Endothelial cell of umbilical vein (primary cell): ENCODE results near the gene SLC23A2. TPM values are rescaled to one million over a fixed set of nuclear protein-coding genes. Genes with fewer than 3 reads are reported as not detected.

Source experiments
- BruUV-seq: library from RNA; stranded (reverse); fragments of 400-500 nt; replicated peaks from 2 replicates; lab custom pipeline; 2021; lab: Mats Ljungman, UMichigan
- CTCF ChIA-PET: fragments of 300-600, 350-600 bp; sonication (Branson Sonifier 250); formaldehyde crosslinking; loops from one replicate; lab custom pipeline; 2021; ENCODE audit warnings: antibody characterized with exemption, inconsistent platforms; lab: Charles Lee
- POLR2A ChIA-PET: fragments of 300-600, 350-600 bp; sonication (Branson Sonifier 250); formaldehyde crosslinking; loops from one replicate; lab custom pipeline; 2021; ENCODE audit warnings: antibody characterized with exemption, inconsistent platforms; lab: Charles Lee
- DNase-seq: peaks from one replicate; pipeline ENCODE4 v3.0.0-alpha.2; 2011; ENCODE audit warnings: low read depth, low spot score
- FAIRE-seq: peaks from 2 replicates; lab custom pipeline; 2011; peaks lifted over from hg19 to GRCh38; lab: Jason Lieb, UNC
- H2AFZ ChIP-seq: 2 replicates; pipeline ENCODE4 v1.6.0; 2012; ENCODE audit warnings: low read depth, low read length, control low read depth, inconsistent platforms
- H3K27ac ChIP-seq: 2 replicates; pipeline ENCODE4 v1.5.1; 2011; ENCODE audit warnings: low read depth, mild to moderate bottlenecking, control low read depth, low read length, moderate library complexity; ENCODE audit not compliant: insufficient read depth
- H3K27me3 ChIP-seq, 2 experiments: 2 replicates each; pipeline versions ENCODE4 v1.6.0 to v1.6.1; 2011; ENCODE audit warnings: low read length in 2 of 2, mixed read lengths in 1 of 2; ENCODE audit not compliant: control insufficient read depth in 2 of 2, insufficient read depth in 2 of 2
- H3K36me3 ChIP-seq, 2 experiments: 2 replicates in 1 of 2; 3 replicates in 1 of 2; pipeline ENCODE4 v1.5.1; 2011; ENCODE audit warnings: low read length in 2 of 2, mild to moderate bottlenecking in 1 of 2, moderate library complexity in 1 of 2; ENCODE audit not compliant: control insufficient read depth in 2 of 2, insufficient read depth in 2 of 2; ENCODE audit errors: extremely low read depth in 1 of 2
- H3K4me1 ChIP-seq: 3 replicates; pipeline ENCODE4 v1.5.1; 2011; ENCODE audit warnings: mild to moderate bottlenecking, low read length; ENCODE audit not compliant: control insufficient read depth, insufficient read depth; ENCODE audit errors: extremely low read depth
- H3K4me2 ChIP-seq: 2 replicates; pipeline ENCODE4 v1.6.1; 2011; ENCODE audit warnings: low read length, control low read depth, mixed read lengths; ENCODE audit not compliant: insufficient read depth
- H3K4me3 ChIP-seq, 3 experiments: fragments of 200-600 bp in 1 of 3; sonication (generic), shearing (Covaris generic) in 1 of 3; replicated peaks in 1 of 3; 2 replicates each; pipeline ENCODE4 v1.5.1; 2011 to 2016; ENCODE audit warnings: control low read depth in 3 of 3, low read length in 3 of 3, mild to moderate bottlenecking in 2 of 3, inconsistent platforms in 1 of 3, low read depth in 1 of 3, moderate library complexity in 1 of 3; ENCODE audit not compliant: insufficient read depth in 1 of 3
- H3K79me2 ChIP-seq: 2 replicates; pipeline ENCODE4 v1.6.0; 2012; ENCODE audit warnings: low read length, inconsistent platforms; ENCODE audit not compliant: control insufficient read depth, insufficient read depth
- H3K9ac ChIP-seq: replicated peaks from 2 replicates; pipeline ENCODE3; 2011; ENCODE audit warnings: low read length, control low read depth; ENCODE audit not compliant: insufficient read depth; ENCODE audit errors: extremely low read depth
- H3K9me1 ChIP-seq: replicated peaks from 3 replicates; pipeline ENCODE4 v1.6.0; 2011; ENCODE audit warnings: mild to moderate bottlenecking, low read length; ENCODE audit not compliant: control insufficient read depth, insufficient read depth; ENCODE audit errors: extremely low read depth
- H3K9me3 ChIP-seq: replicated peaks from 2 replicates; pipeline ENCODE4 v1.5.1; 2012; ENCODE audit warnings: low read length, inconsistent platforms; ENCODE audit not compliant: control insufficient read depth, insufficient read depth
- H4K20me1 ChIP-seq: replicated peaks from 2 replicates; pipeline ENCODE3; 2011; ENCODE audit warnings: mild to moderate bottlenecking, low read length; ENCODE audit not compliant: control insufficient read depth, insufficient read depth; ENCODE audit errors: extremely low read depth
- CTCF ChIP-seq, 2 donors: IDR thresholded peaks; 1 replicate in 1 of 2; 2 replicates in 1 of 2; pipeline ENCODE4 v1.5.1; 2011; ENCODE audit warnings: low read length in 2 of 2, mild to moderate bottlenecking in 2 of 2, moderate library complexity in 2 of 2, control low read depth in 1 of 2, inconsistent platforms in 1 of 2, low read depth in 1 of 2; ENCODE audit not compliant: insufficient read depth in 1 of 2; ENCODE audit errors: extremely low read depth in 1 of 2
- EZH2 ChIP-seq: IDR thresholded peaks from 2 replicates; pipeline ENCODE4 v1.6.1; 2012; ENCODE audit warnings: borderline replicate concordance, low read depth, mild to moderate bottlenecking, moderate library complexity, low read length, inconsistent platforms; ENCODE audit not compliant: severe bottlenecking
- FOS ChIP-seq: IDR thresholded peaks from 2 replicates; pipeline ENCODE4 v1.6.1; 2011; ENCODE audit warnings: mild to moderate bottlenecking, low read length, moderate library complexity, borderline replicate concordance; ENCODE audit not compliant: insufficient read depth
- GATA2 ChIP-seq: IDR thresholded peaks from 2 replicates; pipeline ENCODE4 v1.7.0; 2011; ENCODE audit warnings: low read depth, mild to moderate bottlenecking, moderate library complexity, mixed read lengths, low read length; ENCODE audit not compliant: insufficient read length, insufficient read depth
- JUN ChIP-seq: IDR thresholded peaks from 2 replicates; pipeline ENCODE4 v1.6.1; 2011; ENCODE audit warnings: borderline replicate concordance, low read depth; ENCODE audit not compliant: insufficient read length, insufficient read depth
- MAX ChIP-seq: IDR thresholded peaks from 2 replicates; pipeline ENCODE4 v1.6.1; 2011; ENCODE audit not compliant: insufficient read depth, insufficient read length
- MYC ChIP-seq: IDR thresholded peaks from one replicate; pipeline ENCODE4 v1.6.1; 2011; ENCODE audit warnings: mild to moderate bottlenecking, low read depth, low read length
- POLR2A ChIP-seq: IDR thresholded peaks from 2 replicates; pipeline ENCODE4 v1.6.1; 2012; ENCODE audit warnings: low read depth, mild to moderate bottlenecking, control low read depth, low read length
- POLR2AphosphoS5 ChIP-seq: IDR thresholded peaks from 2 replicates; pipeline ENCODE4 v1.6.1; 2012; ENCODE audit warnings: low read depth, mild to moderate bottlenecking, control low read depth, low read length, moderate library complexity; ENCODE audit not compliant: insufficient read depth
- dilution Hi-C: fragments of 300-500 bp; cut with MboI; formaldehyde crosslinking; loops from one replicate; pipeline ENCODE4 v1.15.0; 2019; ENCODE audit warnings: low sequenced_read_pairs; ENCODE audit not compliant: extremely low pct_ligation_motif_present
- intact Hi-C: fragments of 100-400 bp; cut with micrococcal nuclease; formaldehyde crosslinking; loops from one replicate; pipeline ENCODE4 v1.10.0; 2022
- polyA plus RNA-seq, 4 experiments: library from polyadenylated mRNA; depleted of rRNA in 3 of 4; stranded (reverse) in 3 of 4; unstranded in 1 of 4; fragments of >200 nt; gene quantifications; 2 replicates each; pipeline versions ENCODE4 v1.2.1 to v1.2.3, GENCODE V29; 2011 to 2012; ENCODE audit warnings: missing spikeins in 1 of 4
- total RNA-seq: library from RNA; stranded (reverse); gene quantifications from 2 replicates; pipeline ENCODE4 v1.2.3, GENCODE V29; 2021

The SLC23A2 gene
- total and polyA plus RNA-seq, 2 donors (not counting 3 experiments of a cell fraction or from before 2014, with no cell fraction given) = 24.4 to 24.5 TPM

DNA sequence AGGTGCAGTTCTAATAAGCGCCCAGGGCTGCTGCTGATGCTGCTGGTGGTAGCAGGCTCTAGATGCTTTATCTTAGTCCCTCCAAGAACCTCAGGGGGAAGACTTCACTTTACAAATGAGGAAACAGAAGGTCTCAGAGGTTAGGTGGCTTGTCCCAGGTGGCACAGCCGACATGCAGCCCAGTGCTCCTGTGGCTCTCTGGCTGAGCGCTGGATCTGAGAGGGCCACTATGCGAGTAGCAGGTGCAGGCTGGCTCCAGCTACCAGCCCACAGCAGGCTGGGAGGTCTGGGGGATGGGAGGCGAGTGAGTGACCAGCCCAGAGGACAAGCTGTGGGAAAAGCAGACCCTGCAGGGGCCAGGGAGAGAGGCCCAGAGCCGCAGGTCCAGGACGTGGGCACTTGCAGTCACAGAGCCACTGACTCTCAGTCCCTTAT lies 188.7 kb downstream of the SLC23A2 start:
- intact Hi-C loops (no loop called here), dilution Hi-C loops (no loop called here)
- FAIRE-seq (no peak), DNase-seq (no peak)
- H3K4me2 ChIP-seq = no peak overlapping the region
- H3K4me3 ChIP-seq = no peak overlapping the region
- TF ChIP-seq CTCF (IDR thresholded peaks at IDR 0.05; ENCODE audit: extremely low read depth in 1 of 2, insufficient read depth in 1 of 2, low read depth in 1 of 2, low read length in 2 of 2) = no peak
- no peak for TF ChIP-seq MAX
- TF ChIP-seq FOS = no peak
- no peak for TF ChIP-seq EZH2
- TF ChIP-seq GATA2 = no peak
- TF ChIP-seq JUN = no peak
- no peak for TF ChIP-seq POLR2AphosphoS5
- TF ChIP-seq POLR2A = no peak
- no peak for TF ChIP-seq MYC
- no TSS peak for BruUV-seq
- no peaks in the 10 kb centered on the region for H4K20me1 ChIP-seq
- CTCF ChIA-PET = interaction anchor here (0.5 kb wide), 1 partner anchor 65 kb away, joined by 3 read pairs; no protein-coding TSS in a partner anchor
- no peaks in the 10 kb centered on the region for H3K9me3 ChIP-seq
- POLR2A ChIA-PET = interaction anchor here (1.1 kb wide), 1 partner anchor 138 kb away, joined by 3 read pairs; no protein-coding TSS in a partner anchor
- H2AFZ ChIP-seq = no peak overlapping the region
- H3K36me3 ChIP-seq = no peaks in the 10 kb centered on the region
- no peaks in the 10 kb centered on the region for H3K9me1 ChIP-seq
- no peaks in the 10 kb centered on the region for H3K27me3 ChIP-seq
- no peak overlapping the region for H3K9ac ChIP-seq
- no peak overlapping the region for H3K27ac ChIP-seq
- H3K4me1 ChIP-seq = peaks cover 28% of the 10 kb centered on the region
- H3K79me2 ChIP-seq = no peaks in the 10 kb centered on the region
